Endothelial cell of umbilical vein (primary cell): ENCODE data around the gene TRIM71. TPM values are rescaled to one million over a fixed set of nuclear protein-coding genes. Genes with fewer than 3 reads are reported as not detected.
"Not testable (repeated sequence)": the region's sequence is repeated elsewhere in the genome, so short reads cannot be mapped to it uniquely, and the experiment has no call there.

Experiments used
- BruUV-seq: library from RNA; stranded (reverse); fragments of 400-500 nt; replicated peaks from 2 replicates; lab custom pipeline; 2021; lab: Mats Ljungman, UMichigan
- CTCF ChIA-PET: fragments of 300-600, 350-600 bp; sonication (Branson Sonifier 250); formaldehyde crosslinking; loops from one replicate; lab custom pipeline; 2021; ENCODE audit warnings: antibody characterized with exemption, inconsistent platforms; lab: Charles Lee
- POLR2A ChIA-PET: fragments of 300-600, 350-600 bp; sonication (Branson Sonifier 250); formaldehyde crosslinking; loops from one replicate; lab custom pipeline; 2021; ENCODE audit warnings: antibody characterized with exemption, inconsistent platforms; lab: Charles Lee
- DNase-seq: peaks from one replicate; pipeline ENCODE4 v3.0.0-alpha.2; 2011; ENCODE audit warnings: low read depth, low spot score
- FAIRE-seq: peaks from 2 replicates; lab custom pipeline; 2011; peaks lifted over from hg19 to GRCh38; lab: Jason Lieb, UNC
- H2AFZ ChIP-seq: 2 replicates; pipeline ENCODE4 v1.6.0; 2012; ENCODE audit warnings: low read depth, low read length, control low read depth, inconsistent platforms
- H3K27ac ChIP-seq: 2 replicates; pipeline ENCODE4 v1.5.1; 2011; ENCODE audit warnings: low read depth, mild to moderate bottlenecking, control low read depth, low read length, moderate library complexity; ENCODE audit not compliant: insufficient read depth
- H3K27me3 ChIP-seq, 2 experiments: 2 replicates each; pipeline versions ENCODE4 v1.6.0 to v1.6.1; 2011; ENCODE audit warnings: low read length in 2 of 2, mixed read lengths in 1 of 2; ENCODE audit not compliant: control insufficient read depth in 2 of 2, insufficient read depth in 2 of 2
- H3K36me3 ChIP-seq, 2 experiments: 2 replicates in 1 of 2; 3 replicates in 1 of 2; pipeline ENCODE4 v1.5.1; 2011; ENCODE audit warnings: low read length in 2 of 2, mild to moderate bottlenecking in 1 of 2, moderate library complexity in 1 of 2; ENCODE audit not compliant: control insufficient read depth in 2 of 2, insufficient read depth in 2 of 2; ENCODE audit errors: extremely low read depth in 1 of 2
- H3K4me1 ChIP-seq: 3 replicates; pipeline ENCODE4 v1.5.1; 2011; ENCODE audit warnings: mild to moderate bottlenecking, low read length; ENCODE audit not compliant: control insufficient read depth, insufficient read depth; ENCODE audit errors: extremely low read depth
- H3K4me2 ChIP-seq: 2 replicates; pipeline ENCODE4 v1.6.1; 2011; ENCODE audit warnings: low read length, control low read depth, mixed read lengths; ENCODE audit not compliant: insufficient read depth
- H3K4me3 ChIP-seq, 3 experiments: fragments of 200-600 bp in 1 of 3; sonication (generic), shearing (Covaris generic) in 1 of 3; replicated peaks in 1 of 3; 2 replicates each; pipeline ENCODE4 v1.5.1; 2011 to 2016; ENCODE audit warnings: control low read depth in 3 of 3, low read length in 3 of 3, mild to moderate bottlenecking in 2 of 3, inconsistent platforms in 1 of 3, low read depth in 1 of 3, moderate library complexity in 1 of 3; ENCODE audit not compliant: insufficient read depth in 1 of 3
- H3K79me2 ChIP-seq: 2 replicates; pipeline ENCODE4 v1.6.0; 2012; ENCODE audit warnings: low read length, inconsistent platforms; ENCODE audit not compliant: control insufficient read depth, insufficient read depth
- H3K9ac ChIP-seq: replicated peaks from 2 replicates; pipeline ENCODE3; 2011; ENCODE audit warnings: low read length, control low read depth; ENCODE audit not compliant: insufficient read depth; ENCODE audit errors: extremely low read depth
- H3K9me1 ChIP-seq: replicated peaks from 3 replicates; pipeline ENCODE4 v1.6.0; 2011; ENCODE audit warnings: mild to moderate bottlenecking, low read length; ENCODE audit not compliant: control insufficient read depth, insufficient read depth; ENCODE audit errors: extremely low read depth
- H3K9me3 ChIP-seq: replicated peaks from 2 replicates; pipeline ENCODE4 v1.5.1; 2012; ENCODE audit warnings: low read length, inconsistent platforms; ENCODE audit not compliant: control insufficient read depth, insufficient read depth
- H4K20me1 ChIP-seq: replicated peaks from 2 replicates; pipeline ENCODE3; 2011; ENCODE audit warnings: mild to moderate bottlenecking, low read length; ENCODE audit not compliant: control insufficient read depth, insufficient read depth; ENCODE audit errors: extremely low read depth
- EZH2 ChIP-seq: IDR thresholded peaks from 2 replicates; pipeline ENCODE4 v1.6.1; 2012; ENCODE audit warnings: borderline replicate concordance, low read depth, mild to moderate bottlenecking, moderate library complexity, low read length, inconsistent platforms; ENCODE audit not compliant: severe bottlenecking
- FOS ChIP-seq: IDR thresholded peaks from 2 replicates; pipeline ENCODE4 v1.6.1; 2011; ENCODE audit warnings: mild to moderate bottlenecking, low read length, moderate library complexity, borderline replicate concordance; ENCODE audit not compliant: insufficient read depth
- GATA2 ChIP-seq: IDR thresholded peaks from 2 replicates; pipeline ENCODE4 v1.7.0; 2011; ENCODE audit warnings: low read depth, mild to moderate bottlenecking, moderate library complexity, mixed read lengths, low read length; ENCODE audit not compliant: insufficient read length, insufficient read depth
- JUN ChIP-seq: IDR thresholded peaks from 2 replicates; pipeline ENCODE4 v1.6.1; 2011; ENCODE audit warnings: borderline replicate concordance, low read depth; ENCODE audit not compliant: insufficient read length, insufficient read depth
- MYC ChIP-seq: IDR thresholded peaks from one replicate; pipeline ENCODE4 v1.6.1; 2011; ENCODE audit warnings: mild to moderate bottlenecking, low read depth, low read length
- POLR2A ChIP-seq: IDR thresholded peaks from 2 replicates; pipeline ENCODE4 v1.6.1; 2012; ENCODE audit warnings: low read depth, mild to moderate bottlenecking, control low read depth, low read length
- POLR2AphosphoS5 ChIP-seq: IDR thresholded peaks from 2 replicates; pipeline ENCODE4 v1.6.1; 2012; ENCODE audit warnings: low read depth, mild to moderate bottlenecking, control low read depth, low read length, moderate library complexity; ENCODE audit not compliant: insufficient read depth
- dilution Hi-C: fragments of 300-500 bp; cut with MboI; formaldehyde crosslinking; loops from one replicate; pipeline ENCODE4 v1.15.0; 2019; ENCODE audit warnings: low sequenced_read_pairs; ENCODE audit not compliant: extremely low pct_ligation_motif_present
- intact Hi-C: fragments of 100-400 bp; cut with micrococcal nuclease; formaldehyde crosslinking; loops from one replicate; pipeline ENCODE4 v1.10.0; 2022
- polyA plus RNA-seq, 4 experiments: library from polyadenylated mRNA; depleted of rRNA in 3 of 4; stranded (reverse) in 3 of 4; unstranded in 1 of 4; fragments of >200 nt; gene quantifications; 2 replicates each; pipeline versions ENCODE4 v1.2.1 to v1.2.3, GENCODE V29; 2011 to 2012; ENCODE audit warnings: missing spikeins in 1 of 4
- total RNA-seq: library from RNA; stranded (reverse); gene quantifications from 2 replicates; pipeline ENCODE4 v1.2.3, GENCODE V29; 2021
- TF ChIP-seq, protein P1 (sequence below): IDR thresholded peaks from 2 replicates; pipeline ENCODE4 v1.6.1; 2011; ENCODE audit not compliant: insufficient read depth, insufficient read length
- TF ChIP-seq, protein P2 (sequence below), 2 donors: IDR thresholded peaks; 1 replicate in 1 of 2; 2 replicates in 1 of 2; pipeline ENCODE4 v1.5.1; 2011; ENCODE audit warnings: low read length in 2 of 2, mild to moderate bottlenecking in 2 of 2, moderate library complexity in 2 of 2, control low read depth in 1 of 2, inconsistent platforms in 1 of 2, low read depth in 1 of 2; ENCODE audit not compliant: insufficient read depth in 1 of 2; ENCODE audit errors: extremely low read depth in 1 of 2

Gene TRIM71
- total and polyA plus RNA-seq, 2 donors (not counting 3 experiments of a cell fraction or from before 2014, with no cell fraction given), result not detected

DNA sequence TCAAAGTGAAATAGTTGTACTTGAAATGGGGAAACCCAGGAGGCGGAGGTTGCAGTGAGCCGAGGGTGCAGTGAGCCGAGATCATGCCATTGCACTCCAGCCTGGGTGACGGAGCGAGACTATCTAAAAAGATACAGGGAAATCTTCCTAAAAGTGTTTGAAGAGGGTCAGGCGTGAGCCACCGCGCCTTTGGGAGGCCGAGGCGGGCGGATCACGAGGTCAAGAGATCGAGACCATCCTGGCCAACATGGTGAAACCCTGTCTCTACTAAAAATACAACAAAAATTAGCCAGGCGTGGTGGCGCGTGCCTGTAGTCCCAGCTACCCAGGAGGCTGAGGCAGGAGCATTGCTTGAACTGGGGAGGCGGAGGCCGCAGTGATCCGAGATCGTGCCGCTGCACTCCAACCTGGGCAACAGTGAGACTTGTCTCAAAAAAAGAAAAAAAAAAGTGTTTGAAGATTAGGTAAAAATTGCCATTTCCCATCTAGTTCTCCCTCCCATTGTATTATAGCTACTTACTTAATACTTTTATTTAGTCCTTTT, 5.9 kb downstream of the TRIM71 start:
- H3K9me3 ChIP-seq, BruUV-seq, H3K4me2 ChIP-seq, H3K9me1 ChIP-seq, intact Hi-C loops, H3K79me2 ChIP-seq, dilution Hi-C loops, H3K27ac ChIP-seq, H3K4me1 ChIP-seq, POLR2A ChIA-PET, H4K20me1 ChIP-seq, FAIRE-seq, H3K4me3 ChIP-seq, H3K36me3 ChIP-seq, H2AFZ ChIP-seq, DNase-seq, H3K9ac ChIP-seq, CTCF ChIA-PET: not testable (repeated sequence)
- H3K27me3 ChIP-seq, result peaks cover 44 to 52% of the 10 kb centered on the region in 2 experiments

DNA sequence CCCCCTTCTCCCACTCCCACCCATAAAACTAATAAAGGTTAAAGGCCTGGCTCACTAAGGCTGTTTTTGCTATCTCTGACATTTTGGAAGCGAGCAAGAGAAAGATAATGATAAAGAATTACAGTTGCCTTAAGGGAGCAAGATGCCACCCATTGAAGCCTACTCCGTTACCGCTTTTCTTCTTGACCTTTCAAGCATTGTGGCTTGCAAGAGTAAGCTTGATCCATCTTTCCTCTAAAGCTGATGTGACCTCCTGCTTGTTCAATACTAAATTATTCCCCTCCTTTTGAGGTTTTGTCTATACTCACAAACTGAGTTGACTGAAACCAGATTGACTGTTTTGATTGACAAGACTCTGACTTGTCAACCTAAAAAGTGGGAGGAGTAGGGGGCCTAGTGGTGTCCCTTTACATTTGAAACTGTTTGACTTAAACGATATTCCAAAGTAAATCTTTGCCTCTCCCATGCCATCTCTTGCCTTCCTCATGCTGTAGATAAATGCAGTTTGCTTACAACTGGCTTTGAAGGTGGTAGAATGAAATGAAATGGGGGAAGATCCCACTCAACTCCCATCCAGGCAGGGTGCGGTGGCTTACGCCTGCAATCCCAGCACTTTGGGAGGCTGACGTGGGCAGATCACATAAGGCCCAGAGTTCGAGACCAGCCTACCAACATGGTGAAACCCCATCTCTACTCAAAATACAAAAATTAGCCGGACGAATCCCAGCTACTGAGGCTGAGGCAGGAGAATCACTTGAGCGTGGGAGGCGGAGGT, 8.0 kb downstream of the TRIM71 start:
- no TSS peak for BruUV-seq
- no peaks in the 10 kb centered on the region for H4K20me1 ChIP-seq
- intact Hi-C loops (no loop called here), dilution Hi-C loops (no loop called here)
- FAIRE-seq (no peak), DNase-seq (no peak)
- no peak overlapping the region for H3K4me2 ChIP-seq
- H3K36me3 ChIP-seq, result no peaks in the 10 kb centered on the region
- no peaks in the 10 kb centered on the region for H3K79me2 ChIP-seq
- CTCF ChIA-PET, result interaction anchor here (1.0 to 1.4 kb wide), 2 partner anchors 11 to 101 kb away, joined by 3 to 4 read pairs; no protein-coding TSS in a partner anchor
- H2AFZ ChIP-seq, result no peak overlapping the region
- POLR2A ChIA-PET, result no interaction called here
- no peak overlapping the region for H3K27ac ChIP-seq
- no peaks in the 10 kb centered on the region for H3K9me3 ChIP-seq
- peaks cover 24 to 31% of the 10 kb centered on the region in 2 experiments for H3K27me3 ChIP-seq
- TF ChIP-seq POLR2A (no peak), JUN (no peak), EZH2 (no peak), FOS (no peak), MYC (no peak), GATA2 (no peak), POLR2AphosphoS5 (no peak)
- TF ChIP-seq, protein P1, sequence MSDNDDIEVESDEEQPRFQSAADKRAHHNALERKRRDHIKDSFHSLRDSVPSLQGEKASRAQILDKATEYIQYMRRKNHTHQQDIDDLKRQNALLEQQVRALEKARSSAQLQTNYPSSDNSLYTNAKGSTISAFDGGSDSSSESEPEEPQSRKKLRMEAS, result no peak
- TF ChIP-seq, protein P2, sequence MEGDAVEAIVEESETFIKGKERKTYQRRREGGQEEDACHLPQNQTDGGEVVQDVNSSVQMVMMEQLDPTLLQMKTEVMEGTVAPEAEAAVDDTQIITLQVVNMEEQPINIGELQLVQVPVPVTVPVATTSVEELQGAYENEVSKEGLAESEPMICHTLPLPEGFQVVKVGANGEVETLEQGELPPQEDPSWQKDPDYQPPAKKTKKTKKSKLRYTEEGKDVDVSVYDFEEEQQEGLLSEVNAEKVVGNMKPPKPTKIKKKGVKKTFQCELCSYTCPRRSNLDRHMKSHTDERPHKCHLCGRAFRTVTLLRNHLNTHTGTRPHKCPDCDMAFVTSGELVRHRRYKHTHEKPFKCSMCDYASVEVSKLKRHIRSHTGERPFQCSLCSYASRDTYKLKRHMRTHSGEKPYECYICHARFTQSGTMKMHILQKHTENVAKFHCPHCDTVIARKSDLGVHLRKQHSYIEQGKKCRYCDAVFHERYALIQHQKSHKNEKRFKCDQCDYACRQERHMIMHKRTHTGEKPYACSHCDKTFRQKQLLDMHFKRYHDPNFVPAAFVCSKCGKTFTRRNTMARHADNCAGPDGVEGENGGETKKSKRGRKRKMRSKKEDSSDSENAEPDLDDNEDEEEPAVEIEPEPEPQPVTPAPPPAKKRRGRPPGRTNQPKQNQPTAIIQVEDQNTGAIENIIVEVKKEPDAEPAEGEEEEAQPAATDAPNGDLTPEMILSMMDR (IDR thresholded peaks at IDR 0.05; ENCODE audit: extremely low read depth in 1 of 2, insufficient read depth in 1 of 2, low read depth in 1 of 2, low read length in 2 of 2), result no peak
- no peaks in the 10 kb centered on the region for H3K4me1 ChIP-seq
- H3K9me1 ChIP-seq, result no peaks in the 10 kb centered on the region
- no peak overlapping the region for H3K4me3 ChIP-seq
- no peak overlapping the region for H3K9ac ChIP-seq
